Dermis microvascular lymphatic vessel endothelial cell (primary cell): ENCODE measurements around the gene MBTPS1. TPM values are rescaled to one million over a fixed set of nuclear protein-coding genes. Genes with fewer than 3 reads are reported as not detected.
"Not testable (repeated sequence)": the region's sequence is repeated elsewhere in the genome, so short reads cannot be mapped to it uniquely, and the experiment has no call there.

Source experiments
- DNase-seq, 2 donors: peaks; one replicate each; pipeline versions ENCODE4 v3.0.0 to v3.0.0-alpha.2; 2010; ENCODE audit warnings: low read depth in 2 of 2
- total RNA-seq: library from RNA; depleted of rRNA; stranded (reverse); fragments of >200 nt; gene quantifications from 2 replicates; pipeline ENCODE4 v1.2.1, GENCODE V29; 2014

MBTPS1 gene
- total RNA-seq, 1 donor from 2014 or later = 78.9 TPM

- no peak for DNase-seq
Observed at GRCh38 chr16:84137287-84137686, 20.5 kb upstream of the MBTPS1 start.

GRCh38 chr16:84136331-84137125, 19.8 kb upstream of the MBTPS1 start:
- DNase-seq = no peak

- no peak for DNase-seq
Observed at GRCh38 chr16:84132527-84133285, 16.0 kb upstream of the MBTPS1 start.

- no peak for DNase-seq
Observed at GRCh38 chr16:84131117-84131516, 14.4 kb upstream of the MBTPS1 start.

GRCh38 chr16:84124257-84125073, 7.7 kb upstream of the MBTPS1 start:
- DNase-seq = no peak

GRCh38 chr16:84121007-84121406, 4.3 kb upstream of the MBTPS1 start:
- no peak for DNase-seq

GRCh38 chr16:84120023-84120422, 3.3 kb upstream of the MBTPS1 start:
- no peak for DNase-seq

GRCh38 chr16:84119368-84119767, 2.6 kb upstream of the MBTPS1 start:
- no peak for DNase-seq

GRCh38 chr16:84118315-84118714, 1.6 kb upstream of the MBTPS1 start:
- not testable (repeated sequence) for DNase-seq

- DNase-seq = no peak
Observed at GRCh38 chr16:84117494-84117843, 727 bp upstream of the MBTPS1 start.

- peak in 1 of 2 donors; percentile 49 for DNase-seq
Observed at GRCh38 chr16:84115919-84116719, 623 bp downstream of the MBTPS1 start.

GRCh38 chr16:84111949-84112348, 4.8 kb downstream of the MBTPS1 start:
- not testable (repeated sequence) for DNase-seq

GRCh38 chr16:84111525-84111924, 5.2 kb downstream of the MBTPS1 start:
- DNase-seq = no peak

GRCh38 chr16:84110527-84110926, 6.2 kb downstream of the MBTPS1 start:
- no peak for DNase-seq

GRCh38 chr16:84109598-84110335, 7.0 kb downstream of the MBTPS1 start:
- DNase-seq = no peak

GRCh38 chr16:84107921-84108320, 8.8 kb downstream of the MBTPS1 start:
- no peak for DNase-seq

- no peak for DNase-seq
Observed at GRCh38 chr16:84105948-84106740, 10.6 kb downstream of the MBTPS1 start.

- no peak for DNase-seq
Observed at GRCh38 chr16:84105301-84105815, 11.4 kb downstream of the MBTPS1 start.

GRCh38 chr16:84104231-84104630, 12.5 kb downstream of the MBTPS1 start:
- DNase-seq = no peak
